Measurements from ENCODE around the gene FAM107B. TPM values are rescaled to one million over a fixed set of nuclear protein-coding genes. Genes with fewer than 3 reads are reported as not detected.

Gene FAM107B
- total RNA-seq, 1 experiment from 2014 or later, result 41.6 TPM

- no peak for TF ChIP-seq REST (IDR thresholded peaks at IDR 0.05; ENCODE audit: low read depth)
- TF ChIP-seq POLR2A (IDR thresholded peaks at IDR 0.05; ENCODE audit: borderline replicate concordance, extremely low read depth, insufficient read depth, insufficient read length), result no peak
- TF ChIP-seq CEBPB (IDR thresholded peaks at IDR 0.05; ENCODE audit: low read depth), result no peak
- no peak for TF ChIP-seq TCF7L2 (IDR thresholded peaks at IDR 0.05; ENCODE audit: borderline replicate concordance, extremely low read depth, insufficient read depth, insufficient read length)
- no peak for TF ChIP-seq EGR1 (IDR thresholded peaks at IDR 0.05; ENCODE audit: low read depth)
- no peak for TF ChIP-seq ZNF274 (IDR thresholded peaks at IDR 0.05; ENCODE audit: low read depth, low read length)
- TF ChIP-seq RAD21 (IDR thresholded peaks at IDR 0.05; ENCODE audit: low read depth), result no peak
- TF ChIP-seq YY1 (IDR thresholded peaks at IDR 0.05; ENCODE audit: extremely low read depth, insufficient replicate concordance, low read depth, low read length), result no peak
Measured at GRCh38 chr10:14736043-14736442, 38.7 kb downstream of the FAM107B start (continued).

DNA sequence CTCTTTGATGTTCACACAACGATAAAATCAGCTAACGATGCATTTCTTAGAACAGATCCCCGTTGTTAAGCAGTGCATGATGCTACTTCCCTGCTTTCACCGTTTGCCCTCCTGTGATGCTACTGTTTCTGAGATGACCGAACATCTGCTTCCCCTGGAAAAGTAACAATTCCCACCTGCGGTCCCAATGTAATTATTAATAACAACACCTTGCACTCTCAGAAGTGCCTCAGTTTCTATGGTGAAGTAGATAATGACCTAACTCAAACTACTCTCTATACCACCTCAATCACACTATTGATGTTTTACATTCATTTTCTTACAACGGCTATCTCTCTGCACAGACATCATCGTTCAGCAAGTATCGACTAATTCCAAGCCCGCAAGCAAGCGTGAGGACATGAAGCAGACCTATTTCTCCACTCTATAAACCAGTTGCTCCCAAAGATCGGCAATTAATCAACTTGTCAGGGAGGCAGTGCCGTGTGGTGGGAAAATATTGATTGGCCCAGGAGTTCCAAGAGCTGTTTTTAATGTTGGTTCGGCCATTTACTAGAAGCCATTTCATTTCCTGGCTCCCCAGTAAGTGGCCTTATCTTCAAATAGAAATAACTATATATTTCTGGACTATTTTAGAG is 42.7 kb downstream of the FAM107B start:
- BruUV-seq (replicated peaks), result no TSS peak
- no peak for TF ChIP-seq YY1 (IDR thresholded peaks at IDR 0.05; ENCODE audit: extremely low read depth, insufficient replicate concordance, low read depth, low read length)
- no peak for TF ChIP-seq ELF1 (IDR thresholded peaks at IDR 0.05; ENCODE audit: borderline replicate concordance, low read depth)
- no peak for TF ChIP-seq JUND (IDR thresholded peaks at IDR 0.05)
- TF ChIP-seq REST (IDR thresholded peaks at IDR 0.05; ENCODE audit: low read depth), result no peak
- TF ChIP-seq, protein P1, sequence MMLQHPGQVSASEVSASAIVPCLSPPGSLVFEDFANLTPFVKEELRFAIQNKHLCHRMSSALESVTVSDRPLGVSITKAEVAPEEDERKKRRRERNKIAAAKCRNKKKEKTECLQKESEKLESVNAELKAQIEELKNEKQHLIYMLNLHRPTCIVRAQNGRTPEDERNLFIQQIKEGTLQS (IDR thresholded peaks at IDR 0.05), result no peak
- no peak for TF ChIP-seq CBX3 (IDR thresholded peaks at IDR 0.05; ENCODE audit: low read depth)
- TF ChIP-seq, protein P2, sequence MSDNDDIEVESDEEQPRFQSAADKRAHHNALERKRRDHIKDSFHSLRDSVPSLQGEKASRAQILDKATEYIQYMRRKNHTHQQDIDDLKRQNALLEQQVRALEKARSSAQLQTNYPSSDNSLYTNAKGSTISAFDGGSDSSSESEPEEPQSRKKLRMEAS (IDR thresholded peaks at IDR 0.05), result no peak
- TF ChIP-seq ZNF274 (IDR thresholded peaks at IDR 0.05; ENCODE audit: low read depth, low read length), result no peak
- TF ChIP-seq EZH2 (IDR thresholded peaks at IDR 0.05), result no peak
- TF ChIP-seq, protein P3, sequence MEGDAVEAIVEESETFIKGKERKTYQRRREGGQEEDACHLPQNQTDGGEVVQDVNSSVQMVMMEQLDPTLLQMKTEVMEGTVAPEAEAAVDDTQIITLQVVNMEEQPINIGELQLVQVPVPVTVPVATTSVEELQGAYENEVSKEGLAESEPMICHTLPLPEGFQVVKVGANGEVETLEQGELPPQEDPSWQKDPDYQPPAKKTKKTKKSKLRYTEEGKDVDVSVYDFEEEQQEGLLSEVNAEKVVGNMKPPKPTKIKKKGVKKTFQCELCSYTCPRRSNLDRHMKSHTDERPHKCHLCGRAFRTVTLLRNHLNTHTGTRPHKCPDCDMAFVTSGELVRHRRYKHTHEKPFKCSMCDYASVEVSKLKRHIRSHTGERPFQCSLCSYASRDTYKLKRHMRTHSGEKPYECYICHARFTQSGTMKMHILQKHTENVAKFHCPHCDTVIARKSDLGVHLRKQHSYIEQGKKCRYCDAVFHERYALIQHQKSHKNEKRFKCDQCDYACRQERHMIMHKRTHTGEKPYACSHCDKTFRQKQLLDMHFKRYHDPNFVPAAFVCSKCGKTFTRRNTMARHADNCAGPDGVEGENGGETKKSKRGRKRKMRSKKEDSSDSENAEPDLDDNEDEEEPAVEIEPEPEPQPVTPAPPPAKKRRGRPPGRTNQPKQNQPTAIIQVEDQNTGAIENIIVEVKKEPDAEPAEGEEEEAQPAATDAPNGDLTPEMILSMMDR (IDR thresholded peaks at IDR 0.05 in 2 of 3, conservative IDR thresholded peaks at IDR 0.05 in 1 of 3; ENCODE audit: borderline replicate concordance in 1 of 3, insufficient read depth in 1 of 3, low read depth in 2 of 3, low read length in 2 of 3), result no peak

More for the DNA sequence above, 42.7 kb downstream of the FAM107B start:
- H3K27ac ChIP-seq (ENCODE audit: low read depth, low read length), result no peak overlapping the region
- no peak for ATAC-seq
- H3K36me3 ChIP-seq (ENCODE audit: control insufficient read depth in 1 of 2, insufficient read depth in 2 of 2, low read length in 2 of 2), result no peaks in the 10 kb centered on the region
- DNase-seq (ENCODE audit: low read depth, low spot score), result no peak
- no peak overlapping the region for H2AFZ ChIP-seq (ENCODE audit: low read depth, low read length, poor library complexity, severe bottlenecking)
- intact Hi-C loops (cut with micrococcal nuclease), result no loop called here
- no peaks in the 10 kb centered on the region for H3K79me2 ChIP-seq (ENCODE audit: insufficient read depth, low read length)
- H3K9ac ChIP-seq (ENCODE audit: low read length), result no peak overlapping the region
- no peak overlapping the region for H3K4me2 ChIP-seq (ENCODE audit: low read length)
- H4K20me1 ChIP-seq (ENCODE audit: insufficient read depth), result no peaks in the 10 kb centered on the region
- H3K27me3 ChIP-seq (ENCODE audit: insufficient read depth, low read length), result no peaks in the 10 kb centered on the region
- H3K4me3 ChIP-seq (replicated peaks in 1 of 2; ENCODE audit: low read depth in 1 of 2, low read length in 2 of 2), result no peak overlapping the region
- H3K4me1 ChIP-seq (ENCODE audit: control insufficient read depth in 1 of 2, insufficient read depth in 2 of 2, low read length in 2 of 2), result no peaks in the 10 kb centered on the region
- POLR2A ChIA-PET, result no interaction called here
- CTCF ChIA-PET, result no interaction called here
- RAD21 ChIA-PET (ENCODE audit: low non-redundant PET in 1 of 2, low total read pairs in 2 of 2, uncharacterized antibody in 2 of 2, unreplicated experiment in 2 of 2), result no interaction called here
- peaks cover 0 to 4% of the 10 kb centered on the region in 2 experiments; a peak in 1 of 4 replicates for H3K9me3 ChIP-seq (ENCODE audit: control insufficient read depth in 1 of 2, insufficient read depth in 1 of 2, low read depth in 1 of 2, low read length in 2 of 2)
- no peaks in the 10 kb centered on the region for H3K9me2 ChIP-seq (ENCODE audit: insufficient read depth)
